Superior temporal gyrus (tissue), 1 donor: Measurements from ENCODE around the gene LYSMD3.
A peak's percentile ranks its signal among the peaks of the same experiment; 100 is the strongest.

Experiments
- DNase-seq: peaks from one replicate; pipeline ENCODE4 v3.0.0-alpha.2; 2016; ENCODE audit errors: extremely low spot score

The LYSMD3 gene

GRCh38 chr5:90547072-90547536 is 17.7 kb upstream of the LYSMD3 start:
- no peak for DNase-seq

- DNase-seq: no peak
These were observed 16.9 kb upstream of the LYSMD3 start for GRCh38 chr5:90546216-90546837.

- no peak for DNase-seq
These were observed 16.1 kb upstream of the LYSMD3 start for GRCh38 chr5:90545511-90545910.

- DNase-seq: no peak
These were observed 13.6 kb upstream of the LYSMD3 start for GRCh38 chr5:90542827-90543519.

- no peak for DNase-seq
These were observed 5.5 kb upstream of the LYSMD3 start for GRCh38 chr5:90534922-90535321.

- no peak for DNase-seq
These were observed 4.4 kb upstream of the LYSMD3 start for GRCh38 chr5:90533794-90534193.

GRCh38 chr5:90530736-90531487 is 1.5 kb upstream of the LYSMD3 start:
- peak; percentile 51 for DNase-seq

- peak; percentile 90 for DNase-seq
These were observed 724 bp upstream of the LYSMD3 start for GRCh38 chr5:90529939-90530677.

- peak; percentile 62 for DNase-seq
These were observed 687 bp downstream of the LYSMD3 start for GRCh38 chr5:90528601-90529193.

GRCh38 chr5:90519081-90519480 is 10.3 kb downstream of the LYSMD3 start:
- DNase-seq: no peak

- DNase-seq: no peak
These were observed 10.7 kb downstream of the LYSMD3 start for GRCh38 chr5:90518661-90519060.

- DNase-seq: no peak
These were observed 14.9 kb downstream of the LYSMD3 start for GRCh38 chr5:90514520-90514919.

GRCh38 chr5:90510438-90510837 is 18.9 kb downstream of the LYSMD3 start:
- no peak for DNase-seq

GRCh38 chr5:90506221-90506620 is 23.2 kb downstream of the LYSMD3 start:
- DNase-seq: no peak

- DNase-seq: no peak
These were observed 24.6 kb downstream of the LYSMD3 start for GRCh38 chr5:90504743-90505142.

- no peak for DNase-seq
These were observed 25.8 kb downstream of the LYSMD3 start for GRCh38 chr5:90503596-90503995.

- no peak for DNase-seq
These were observed 34.2 kb downstream of the LYSMD3 start for GRCh38 chr5:90495146-90495545.

GRCh38 chr5:90494043-90494442 is 35.3 kb downstream of the LYSMD3 start:
- DNase-seq: no peak

- DNase-seq: no peak
These were observed 40.6 kb downstream of the LYSMD3 start for GRCh38 chr5:90488791-90489190.

GRCh38 chr5:90484540-90484939 is 44.8 kb downstream of the LYSMD3 start:
- no peak for DNase-seq

GRCh38 chr5:90483206-90483605 is 46.2 kb downstream of the LYSMD3 start:
- DNase-seq: no peak

- DNase-seq: no peak
These were observed 48.7 kb downstream of the LYSMD3 start for GRCh38 chr5:90480699-90481098.
